PC-9 (cell line): Measurements from ENCODE around the gene MPHOSPH6. TPM values are rescaled to one million over a fixed set of nuclear protein-coding genes. Genes with fewer than 3 reads are reported as not detected.

ENCODE experiments used
- BruUV-seq: library from RNA; stranded (reverse); fragments of 400-500 nt; replicated peaks from 2 replicates; lab custom pipeline; 2021; lab: Mats Ljungman, UMichigan
- CTCF ChIA-PET: fragments of 300-600 bp; sonication (Branson Sonifier 250); formaldehyde crosslinking; loops from one replicate; lab custom pipeline; 2022; ENCODE audit warnings: antibody characterized with exemption; lab: Charles Lee
- POLR2A ChIA-PET: fragments of 300-600 bp; sonication (Branson Sonifier 250); formaldehyde crosslinking; loops from one replicate; lab custom pipeline; 2022; ENCODE audit warnings: antibody characterized with exemption; ENCODE audit not compliant: unreplicated experiment; lab: Charles Lee
- DNase-seq, 2 experiments: peaks; one replicate each; pipeline versions ENCODE4 v3.0.0 to v3.0.0-alpha.2; 2015 to 2022; ENCODE audit warnings: mixed read lengths in 1 of 2
- H2AFZ ChIP-seq: fragments of 200-600 bp; sonication (generic); 2 replicates; pipeline ENCODE4 v1.8.1; 2017; ENCODE audit warnings: antibody characterized with exemption
- H3F3A ChIP-seq: fragments of 200-600 bp; sonication (generic); 2 replicates; pipeline ENCODE4 v1.8.1; 2017; ENCODE audit warnings: antibody characterized with exemption, mild to moderate bottlenecking, low read depth; ENCODE audit not compliant: insufficient read depth
- H3K27ac ChIP-seq: fragments of 200-600 bp; sonication (generic); 2 replicates; pipeline ENCODE4 v1.6.1; 2016; ENCODE audit warnings: mixed run types
- H3K27me3 ChIP-seq: fragments of 200-600 bp; sonication (generic); 2 replicates; pipeline ENCODE4 v1.6.1; 2016; ENCODE audit warnings: low read depth, mixed run types; ENCODE audit not compliant: insufficient read depth
- H3K36me3 ChIP-seq: fragments of 200-600 bp; sonication (generic); 2 replicates; pipeline ENCODE4 v1.6.1; 2016; ENCODE audit warnings: low read depth, mixed run types
- H3K4me1 ChIP-seq: fragments of 200-600 bp; sonication (generic); replicated peaks from 2 replicates; pipeline ENCODE4 v1.6.1; 2016; ENCODE audit warnings: mixed run types; ENCODE audit not compliant: insufficient read depth
- H3K4me2 ChIP-seq: fragments of 200-600 bp; sonication (generic); 2 replicates; pipeline ENCODE4 v1.6.1; 2017; ENCODE audit warnings: mixed run types
- H3K4me3 ChIP-seq: fragments of 200-600 bp; sonication (generic); 2 replicates; pipeline ENCODE4 v1.6.1; 2016; ENCODE audit warnings: mixed run types
- H3K79me2 ChIP-seq: fragments of 200-600 bp; sonication (generic); 2 replicates; pipeline ENCODE4 v1.6.1; 2017; ENCODE audit warnings: low read depth, mixed run types
- H3K9me2 ChIP-seq: fragments of 200-600 bp; sonication (generic); 2 replicates; pipeline ENCODE4 v1.8.1; 2017; ENCODE audit warnings: mild to moderate bottlenecking; ENCODE audit not compliant: insufficient read depth
- H3K9me3 ChIP-seq: fragments of 200-600 bp; sonication (generic); 2 replicates; pipeline ENCODE4 v1.8.1; 2016; ENCODE audit warnings: low read depth; ENCODE audit not compliant: insufficient read depth
- H4K20me1 ChIP-seq: fragments of 200-600 bp; sonication (generic); 2 replicates; pipeline ENCODE4 v1.8.1; 2017; ENCODE audit not compliant: insufficient read depth
- CTCF ChIP-seq: fragments of 200-600 bp; sonication (generic); conservative IDR thresholded peaks from 2 replicates; pipeline ENCODE4 v1.6.1; 2017; ENCODE audit warnings: mixed run types, antibody characterized with exemption, mild to moderate bottlenecking, moderate library complexity
- EZH2 ChIP-seq: fragments of 200-600 bp; sonication (generic); IDR thresholded peaks from 2 replicates; pipeline ENCODE4 v1.8.0; 2017; ENCODE audit warnings: antibody characterized with exemption, low read depth
- intact Hi-C: fragments of 100-400 bp; cut with micrococcal nuclease; formaldehyde crosslinking; loops from one replicate; pipeline ENCODE4 v1.10.0; 2022; ENCODE audit not compliant: unreplicated experiment
- total RNA-seq: library from RNA; stranded (reverse); gene quantifications from 2 replicates; pipeline ENCODE4 v1.2.3, GENCODE V29; 2021

MPHOSPH6 gene
- total RNA-seq, 1 experiment from 2014 or later = 15.2 TPM

DNA sequence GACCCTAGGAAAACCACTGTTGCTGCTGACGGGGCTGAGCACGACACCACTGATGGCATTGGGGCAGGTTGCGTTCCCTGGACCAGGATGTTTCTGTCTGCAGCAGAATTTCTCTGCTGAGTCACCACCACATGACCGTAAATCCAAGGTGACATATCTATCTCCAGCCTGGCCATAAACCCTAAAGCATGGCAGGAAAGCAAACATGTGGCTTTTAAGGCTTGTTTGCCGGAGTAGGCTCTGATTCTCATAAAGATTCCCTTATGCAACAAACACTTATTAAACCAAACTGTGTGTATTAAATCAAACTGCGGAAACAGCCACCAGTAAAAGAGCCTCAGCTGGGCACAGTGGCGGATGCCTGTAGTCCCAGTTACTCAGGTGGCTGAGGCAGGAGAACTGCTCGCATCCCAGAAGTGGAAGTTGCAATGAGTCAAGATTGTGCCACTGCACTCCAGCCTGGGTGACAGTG, 17.3 kb downstream of the MPHOSPH6 start:
- ChIA-PET POLR2A (no interaction called here), CTCF (no interaction called here)
- Histone ChIP-seq H3K4me2 (no peak overlapping the region), H3K9me3 (no peaks in the 10 kb centered on the region), H2AFZ (no peak overlapping the region), H3F3A (no peaks in the 10 kb centered on the region), H3K27me3 (no peaks in the 10 kb centered on the region), H3K4me1 (no peaks in the 10 kb centered on the region), H3K79me2 (0 out of 2 replicates have a peak, but pooled peaks cover 8% of the 10 kb centered on the region), H3K27ac (no peak overlapping the region), H3K36me3 (peaks cover 6% of the 10 kb centered on the region; the same call in 1 of the 2 replicates), H3K9me2 (no peaks in the 10 kb centered on the region), H3K4me3 (no peak overlapping the region), H4K20me1 (0 out of 2 replicates have a peak, but pooled peaks cover 2% of the 10 kb centered on the region)
- no TSS peak for BruUV-seq
- TF ChIP-seq CTCF (no peak), EZH2 (no peak)
- no peak for DNase-seq
- intact Hi-C loops = no loop called here

DNA sequence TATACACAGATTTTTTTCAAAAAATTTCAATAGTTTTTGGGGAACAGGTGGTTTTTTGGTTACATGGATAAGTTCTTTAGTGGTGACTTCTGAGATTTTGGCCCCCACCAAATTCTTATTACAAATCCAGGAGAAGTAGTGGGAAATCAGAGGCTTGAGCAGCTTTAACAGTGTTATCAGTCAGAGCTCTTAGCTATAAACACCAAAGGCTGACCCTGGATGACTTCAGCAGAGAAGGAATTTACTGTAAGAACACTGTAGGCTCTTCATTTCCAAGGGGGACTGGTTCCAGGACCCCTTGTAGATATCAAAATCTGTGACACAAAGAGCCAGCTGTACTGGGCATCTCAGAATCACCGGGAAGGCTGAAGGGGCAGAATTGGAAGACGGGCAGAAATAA, 17.8 kb downstream of the MPHOSPH6 start:
- TF ChIP-seq CTCF (no peak), EZH2 (no peak)
- Histone ChIP-seq H3K9me2 (no peaks in the 10 kb centered on the region), H3K36me3 (peaks cover 6% of the 10 kb centered on the region; the same call in 1 of the 2 replicates), H3K79me2 (0 out of 2 replicates have a peak, but pooled peaks cover 8% of the 10 kb centered on the region), H3K4me2 (no peak overlapping the region), H3K9me3 (no peaks in the 10 kb centered on the region), H3K27me3 (no peaks in the 10 kb centered on the region), H3K4me1 (no peaks in the 10 kb centered on the region), H4K20me1 (0 out of 2 replicates have a peak, but pooled peaks cover 2% of the 10 kb centered on the region), H3K27ac (no peak overlapping the region), H2AFZ (no peak overlapping the region), H3F3A (no peaks in the 10 kb centered on the region), H3K4me3 (no peak overlapping the region)
- ChIA-PET POLR2A (no interaction called here), CTCF (no interaction called here)
- no TSS peak for BruUV-seq
- DNase-seq = no peak
- intact Hi-C loops = no loop called here

- ChIA-PET CTCF (no interaction called here), POLR2A (interaction anchor here (0.6 kb wide), 1 partner anchor 86 kb away, joined by 7 read pairs; no protein-coding TSS in a partner anchor)
- intact Hi-C loops = no loop called here
- peaks cover 6% of the 10 kb centered on the region; the same call in 1 of the 2 replicates for H3K36me3 ChIP-seq
- no peaks in the 10 kb centered on the region for H3K4me1 ChIP-seq
- no peaks in the 10 kb centered on the region for H3K9me2 ChIP-seq
- TF ChIP-seq EZH2 (no peak), CTCF (no peak)
- no peak overlapping the region for H2AFZ ChIP-seq
- no TSS peak for BruUV-seq
- no peak overlapping the region for H3K27ac ChIP-seq
- H3F3A ChIP-seq = no peaks in the 10 kb centered on the region
- H3K27me3 ChIP-seq = no peaks in the 10 kb centered on the region
- 0 out of 2 replicates have a peak, but pooled peaks cover 2% of the 10 kb centered on the region for H4K20me1 ChIP-seq
- H3K9me3 ChIP-seq = no peaks in the 10 kb centered on the region
- no peak for DNase-seq
- no peak overlapping the region for H3K4me2 ChIP-seq
- 0 out of 2 replicates have a peak, but pooled peaks cover 3% of the 10 kb centered on the region for H3K79me2 ChIP-seq
- no peak overlapping the region for H3K4me3 ChIP-seq
Measured at GRCh38 chr16:82150549-82150948, 19.5 kb downstream of the MPHOSPH6 start.
